Ovary (tissue), 9 donors: ENCODE data around the gene FURIN. TPM values are rescaled to one million over a fixed set of nuclear protein-coding genes. Genes with fewer than 3 reads are reported as not detected.
"Not testable (repeated sequence)": the region's sequence is repeated elsewhere in the genome, so short reads cannot be mapped to it uniquely, and the experiment has no call there.

Source experiments
- DNase-seq, 5 donors: peaks; one replicate each; pipeline ENCODE4 v3.0.0-alpha.2; 2019 to 2020
- H3K27ac ChIP-seq, 2 donors: fragments of 200-600 bp; one replicate each; pipeline versions ENCODE4 v1.5.1 to v1.8.0; 2019 to 2022
- H3K27me3 ChIP-seq: fragments of 200-600 bp; one replicate; pipeline ENCODE4 v1.8.0; 2022
- H3K36me3 ChIP-seq: fragments of 200-600 bp; sonication (generic); one replicate; pipeline ENCODE4 v1.5.1; 2019
- H3K4me1 ChIP-seq: one replicate; pipeline ENCODE4 v1.8.1; 2013; ENCODE audit warnings: mild to moderate bottlenecking, moderate library complexity; ENCODE audit not compliant: insufficient read depth
- H3K4me3 ChIP-seq: fragments of 200-600 bp; sonication (generic); one replicate; pipeline ENCODE4 v1.5.1; 2017
- H3K9me3 ChIP-seq, 2 donors: fragments of 200-600 bp in 1 of 2; sonication (generic) in 1 of 2; one replicate each; pipeline versions ENCODE4 v1.5.1 to v1.8.1; 2013 to 2019; ENCODE audit warnings: mild to moderate bottlenecking in 1 of 2, moderate library complexity in 1 of 2
- CTCF ChIP-seq, 3 donors: fragments of 450-650 bp in 2 of 3; fragments of 200-600 bp in 1 of 3; IDR thresholded peaks; one replicate each; pipeline versions ENCODE4 v1.5.1 to v1.8.0; 2016 to 2022; ENCODE audit warnings: antibody characterized with exemption in 3 of 3, mild to moderate bottlenecking in 1 of 3
- EP300 ChIP-seq: sonication (generic); formaldehyde crosslinking; IDR thresholded peaks from one replicate; pipeline ENCODE4 v1.6.1; 2017; ENCODE audit warnings: antibody characterized with exemption
- POLR2A ChIP-seq: fragments of 450-650 bp; IDR thresholded peaks from one replicate; pipeline ENCODE4 v1.6.1; 2017; ENCODE audit warnings: antibody characterized with exemption, mild to moderate bottlenecking, moderate library complexity
- WGBS, 3 donors: extraction: QIAGEN DNeasy Blood & Tissue Kit in 1 of 3; methylation state at CpG; one replicate each; pipeline versions ENCODE4 v1.1.5 to v1.1.7; 2013 to 2017; 5-methylcytosine and 5-hydroxymethylcytosine counted together
- intact Hi-C, 4 donors: fragments of 100-400 bp; cut with DNase I; formaldehyde crosslinking; loops; one replicate each; pipeline versions ENCODE4 v1.11.0 to v1.15.1; 2022 to 2023
- polyA plus RNA-seq, 2 donors: library from polyadenylated mRNA; stranded (reverse); fragments of 200-250 nt in 1 of 2; fragments of 350-450 nt in 1 of 2; fragmentation: Illumina TruSeq in 1 of 2; extraction: RNeasy Lipid Tissue Mini Kit (QIAGEN cat#74804) in 1 of 2; gene quantifications; one replicate each; pipeline ENCODE4 v1.2.3, GENCODE V29; 2013 to 2014
- total RNA-seq, 7 donors: library from RNA; depleted of rRNA in 2 of 7; stranded (reverse); fragments of >200 nt in 2 of 7; fragmentation: NEBNext Ultra II Directional in 3 of 7; extraction: Animal tissue kit (Norgen Biotek cat#: 25700) in 3 of 7; gene quantifications; one replicate each; pipeline versions ENCODE4 v1.1.0 to v1.2.4, GENCODE V29; 2016 to 2023
- donor health status: DM: no; HTN: no; CAD: no; lungs with moderate emphysema.
- donor health status: DM: no; HTN: no; CAD: no.
- donor health status: Bipolar disorder and iron deficiency.
- donor health status: DM: yes; HTN: yes; CAD: no.
- donor health status: DM: no; HTN: no; CAD: no.
- donor health status: DM: yes; HTN: yes; CAD: no.

Gene FURIN
- total and polyA plus RNA-seq, 9 donors, result 6.2 to 38.6 (median 33.7) TPM

- Histone ChIP-seq H3K27me3 (no peaks in the 10 kb centered on the region), H3K36me3 (no peaks in the 10 kb centered on the region), H3K27ac (no peak overlapping the region), H3K4me3 (no peak overlapping the region), H3K9me3 (no peaks in the 10 kb centered on the region), H3K4me1 (no peaks in the 10 kb centered on the region)
- TF ChIP-seq EP300 (no peak), POLR2A (no peak), CTCF (IDR thresholded peaks at IDR 0.05) (no peak)
- intact Hi-C loops, result no loop called here
- no peak for DNase-seq
- WGBS, 3 donors, result 48 to 66% (median 58%) methylated on average over 10 of the region's 10 CpGs
Measured at GRCh38 chr15:90895571-90896117, 27.3 kb downstream of the FURIN start.

GRCh38 chr15:90897131-90897655, 28.8 kb downstream of the FURIN start:
- H3K27ac ChIP-seq, H3K9me3 ChIP-seq, DNase-seq, intact Hi-C loops, H3K27me3 ChIP-seq, H3K36me3 ChIP-seq, H3K4me1 ChIP-seq, H3K4me3 ChIP-seq: not testable (repeated sequence)
- WGBS, 3 donors, result 91 to 94% (median 92%) methylated on average over 14 of the region's 14 CpGs

GRCh38 chr15:90901175-90902039, 33.0 kb downstream of the FURIN start:
- intact Hi-C loops, result loop anchor here in 1 of 4 donors (1.0 kb wide), 1 partner anchor 33 kb away; no protein-coding TSS in a partner anchor
- no peaks in the 10 kb centered on the region for H3K36me3 ChIP-seq
- peaks cover 2% of the 10 kb centered on the region for H3K4me1 ChIP-seq
- H3K9me3 ChIP-seq, result no peaks in the 10 kb centered on the region
- peak overlapping the region in 1 of 2 donors; percentile 83 for H3K27ac ChIP-seq
- WGBS, 3 donors, result 36 to 43% (median 40%) methylated on average over 14 of the region's 14 CpGs
- no peak for DNase-seq
- H3K27me3 ChIP-seq, result no peaks in the 10 kb centered on the region
- no peak for TF ChIP-seq EP300
- no peak for TF ChIP-seq CTCF (IDR thresholded peaks at IDR 0.05)
- TF ChIP-seq POLR2A, result no peak
- no peak overlapping the region for H3K4me3 ChIP-seq

- Histone ChIP-seq H3K36me3 (no peaks in the 10 kb centered on the region), H3K9me3 (no peaks in the 10 kb centered on the region), H3K4me3 (peak overlapping the region; percentile 48), H3K4me1 (peaks cover 2% of the 10 kb centered on the region), H3K27ac (peak overlapping the region; percentile 83 to 91), H3K27me3 (no peaks in the 10 kb centered on the region)
- WGBS, 3 donors, result 0 to 1% (median 0%) methylated on average over 48 to 71 of the region's 71 CpGs
- peak; percentile 71 to 82 (median 75) for DNase-seq
- intact Hi-C loops, result loop anchor here in 1 of 4 donors (1.0 kb wide), 1 partner anchor 32 kb away; no protein-coding TSS in a partner anchor
- TF ChIP-seq EP300, result no peak
- TF ChIP-seq POLR2A, result no peak
- TF ChIP-seq CTCF (IDR thresholded peaks at IDR 0.05), result peak; percentile 75 to 81 (median 79)
Measured at GRCh38 chr15:90902040-90902839, 33.9 kb downstream of the FURIN start.
